Measurements from ENCODE around the gene CREB3L2. TPM values are rescaled to one million over a fixed set of nuclear protein-coding genes. Genes with fewer than 3 reads are reported as not detected.
A peak's percentile ranks its signal among the peaks of the same experiment; 100 is the strongest.

The CREB3L2 gene
- total RNA-seq, 1 donor from 2014 or later = 8.4 TPM

GRCh38 chr7:137829337-137829992, 172.4 kb downstream of the CREB3L2 start:
- Histone ChIP-seq H3K27me3 (ENCODE audit: control insufficient read depth, insufficient read depth, low read length) (no peaks in the 10 kb centered on the region), H3K4me3 (ENCODE audit: low read depth, low read length) (no peak overlapping the region), H3K36me3 (ENCODE audit: control insufficient read depth, insufficient read depth, low read length) (no peaks in the 10 kb centered on the region)
- TF ChIP-seq CTCF (IDR thresholded peaks at IDR 0.05; ENCODE audit: insufficient read depth, low read length, severe bottlenecking) = no peak
- DNase-seq (ENCODE audit: low read depth) (no peak), FAIRE-seq (no peak)

GRCh38 chr7:137828456-137828855, 173.4 kb downstream of the CREB3L2 start:
- no peak for TF ChIP-seq CTCF (IDR thresholded peaks at IDR 0.05; ENCODE audit: insufficient read depth, low read length, severe bottlenecking)
- DNase-seq (ENCODE audit: low read depth) (no peak), FAIRE-seq (no peak)
- Histone ChIP-seq H3K4me3 (ENCODE audit: low read depth, low read length) (no peak overlapping the region), H3K36me3 (ENCODE audit: control insufficient read depth, insufficient read depth, low read length) (no peaks in the 10 kb centered on the region), H3K27me3 (ENCODE audit: control insufficient read depth, insufficient read depth, low read length) (no peaks in the 10 kb centered on the region)

GRCh38 chr7:137825489-137825888, 176.4 kb downstream of the CREB3L2 start:
- no peak for TF ChIP-seq CTCF (IDR thresholded peaks at IDR 0.05; ENCODE audit: insufficient read depth, low read length, severe bottlenecking)
- DNase-seq (ENCODE audit: low read depth) = no peak
- H3K27me3 ChIP-seq (ENCODE audit: control insufficient read depth, insufficient read depth, low read length) = no peaks in the 10 kb centered on the region
- no peaks in the 10 kb centered on the region for H3K36me3 ChIP-seq (ENCODE audit: control insufficient read depth, insufficient read depth, low read length)
- H3K4me3 ChIP-seq (ENCODE audit: low read depth, low read length) = no peak overlapping the region
- FAIRE-seq = peak; percentile 85

Other genes starting within 250 kb of the CREB3L2 start
- under 0.01 and 0.38 TPM in 2 replicates for gene DGKI, start 155.1 kb downstream of the CREB3L2 start, total RNA-seq
- gene AKR1D1, start 74.4 kb upstream of the CREB3L2 start, total RNA-seq = under 0.01 TPM in 1 of 2 replicates, not detected in the other

All from bronchial epithelial cell (primary cell).